SK-N-DZ (cell line): Measurements from ENCODE around the gene ATAD2B. TPM values are rescaled to one million over a fixed set of nuclear protein-coding genes. Genes with fewer than 3 reads are reported as not detected.
"Not testable (repeated sequence)": the region's sequence is repeated elsewhere in the genome, so short reads cannot be mapped to it uniquely, and the experiment has no call there.

ENCODE experiments used
- DNase-seq: peaks from one replicate; pipeline ENCODE4 v3.0.0-alpha.2; 2015; ENCODE audit warnings: low spot score
- polyA plus RNA-seq, 2 experiments: library from polyadenylated mRNA; depleted of rRNA; stranded (reverse); fragments of >200 nt; gene quantifications; 2 replicates each; pipeline ENCODE4 v1.2.3, GENCODE V29; 2014

The ATAD2B gene
- 4.3 and 4.7 TPM in 2 replicates for polyA plus RNA-seq (2014; cell fraction: cytosol; rRNA removed)
- 22.5 and 31.2 TPM in 2 replicates for polyA plus RNA-seq (2014; cell fraction: nucleus; rRNA removed)

GRCh38 chr2:23926750-23927571 is at the start of gene ATAD2B:
Gene ATAD2B (minus strand): TSS chr2:23927123. CDS start chr2:23926770, 353 bp downstream.
- peak; percentile 91 for DNase-seq

GRCh38 chr2:23967846-23968245 is 40.9 kb upstream of the ATAD2B start:
- no peak for DNase-seq

GRCh38 chr2:23954325-23955014 is 27.5 kb upstream of the ATAD2B start:
- no peak for DNase-seq

- DNase-seq, result no peak
These were observed 26.7 kb upstream of the ATAD2B start for GRCh38 chr2:23953625-23954024.

- not testable (repeated sequence) for DNase-seq
These were observed 25.6 kb upstream of the ATAD2B start for GRCh38 chr2:23952558-23952957.

GRCh38 chr2:23947350-23947749 is 20.4 kb upstream of the ATAD2B start:
- no peak for DNase-seq

DNA sequence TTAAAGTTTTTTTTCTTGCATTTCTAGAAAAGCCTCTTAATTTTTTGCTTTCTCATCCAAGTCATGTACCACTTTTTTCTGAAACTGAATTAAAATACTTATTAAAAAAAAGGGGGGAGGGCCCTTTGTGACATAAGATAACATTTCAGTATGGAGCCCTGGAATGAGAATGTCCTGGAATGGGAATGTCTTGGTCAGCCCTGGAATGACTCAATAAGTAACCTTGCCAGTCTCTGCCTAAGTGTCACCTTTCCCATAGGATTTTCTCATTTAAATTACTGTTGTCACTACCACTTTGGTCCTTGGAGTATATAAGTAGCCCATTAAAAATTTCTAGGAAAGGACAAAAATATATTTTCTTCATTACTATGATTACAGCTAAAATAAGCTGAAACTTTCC is 18.1 kb upstream of the ATAD2B start:
- DNase-seq, result no peak

GRCh38 chr2:23944527-23944926 is 17.6 kb upstream of the ATAD2B start:
- no peak for DNase-seq

DNA sequence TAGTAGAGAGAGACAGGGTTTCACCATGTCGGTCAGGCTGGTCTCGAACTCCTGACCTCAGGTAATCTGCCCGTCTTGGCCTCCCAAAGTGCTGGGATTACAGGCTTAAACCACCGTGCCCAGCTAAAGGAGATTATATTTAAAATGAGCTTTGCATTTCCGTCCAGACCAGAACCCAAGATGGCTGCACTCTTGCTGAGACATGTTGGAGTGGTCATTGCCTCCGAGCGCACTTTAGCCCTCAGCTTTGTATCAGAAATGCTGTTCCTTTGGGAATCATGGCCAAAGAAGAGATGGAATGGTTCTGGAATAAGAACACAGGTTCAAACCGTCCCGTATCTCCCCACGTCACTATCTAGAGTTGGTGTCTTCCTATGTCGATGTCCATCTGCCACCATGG is 16.7 kb upstream of the ATAD2B start:
- no peak for DNase-seq

- no peak for DNase-seq
These were observed 14.7 kb upstream of the ATAD2B start for GRCh38 chr2:23941644-23942043.

GRCh38 chr2:23940718-23941620 is 14.0 kb upstream of the ATAD2B start:
- peak; percentile 45 for DNase-seq

- peak; percentile 71 for DNase-seq
These were observed 13.2 kb upstream of the ATAD2B start, which contains the start of gene UBXN2A for GRCh38 chr2:23939987-23940717. Gene UBXN2A (plus strand): TSS chr2:23940463. CDS start chr2:23958315, 17,852 bp downstream.

DNA sequence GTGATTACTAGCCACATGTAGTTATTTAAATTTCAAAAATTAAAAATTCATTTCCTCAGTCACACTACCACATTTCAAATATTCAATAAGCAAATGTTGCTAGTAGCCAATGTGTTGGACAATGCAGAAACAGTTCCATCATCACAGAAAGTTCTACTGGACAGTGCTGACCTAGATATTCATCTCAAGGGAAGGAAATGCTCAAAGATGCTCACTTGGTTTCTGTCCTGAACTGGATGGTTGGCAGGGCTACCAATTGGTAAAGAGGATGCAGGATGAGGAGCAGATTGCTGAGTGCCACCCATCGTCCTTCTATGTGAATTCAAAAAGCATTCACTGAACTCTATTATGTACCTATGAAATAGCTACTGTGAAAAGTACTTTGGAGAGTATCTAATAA is 7.3 kb upstream of the ATAD2B start:
- no peak for DNase-seq

GRCh38 chr2:23926290-23926749 is 603 bp downstream of the ATAD2B start:
- DNase-seq, result peak; percentile 41

- peak; percentile 16 for DNase-seq
These were observed 1.1 kb downstream of the ATAD2B start for GRCh38 chr2:23925702-23926289.

GRCh38 chr2:23924589-23925359 is 2.1 kb downstream of the ATAD2B start:
- DNase-seq, result no peak

DNA sequence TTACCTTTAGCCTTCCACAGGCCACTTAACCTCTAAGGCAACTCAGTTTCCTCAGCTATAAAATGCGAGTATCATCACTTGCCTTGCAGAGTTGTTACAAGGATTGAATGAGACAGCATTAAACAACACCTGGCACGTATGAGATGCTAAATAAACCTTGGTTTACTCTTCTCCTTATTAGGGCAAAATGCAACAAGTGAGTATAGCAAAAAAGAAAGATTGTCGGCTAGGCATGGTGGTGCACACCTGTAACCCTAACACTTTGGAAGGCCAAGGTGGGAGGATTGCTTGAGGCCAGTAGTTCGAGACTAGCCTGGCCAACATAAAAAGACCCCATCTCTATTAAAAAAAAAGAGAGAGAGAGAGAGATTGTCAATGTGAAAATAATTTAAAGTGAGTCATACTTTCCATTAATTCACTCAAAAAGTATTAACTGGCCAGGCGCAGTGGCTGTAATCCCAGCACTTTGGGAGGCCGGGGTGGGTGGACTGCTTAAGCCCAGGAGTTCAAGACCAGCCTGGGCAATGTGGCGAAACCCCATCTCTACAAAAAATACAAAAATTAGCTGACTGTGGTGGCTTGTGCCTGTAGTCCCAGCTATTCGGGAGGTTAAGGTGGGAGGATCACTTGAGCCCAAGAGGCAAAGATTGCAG is 8.0 kb downstream of the ATAD2B start:
- no peak for DNase-seq

DNA sequence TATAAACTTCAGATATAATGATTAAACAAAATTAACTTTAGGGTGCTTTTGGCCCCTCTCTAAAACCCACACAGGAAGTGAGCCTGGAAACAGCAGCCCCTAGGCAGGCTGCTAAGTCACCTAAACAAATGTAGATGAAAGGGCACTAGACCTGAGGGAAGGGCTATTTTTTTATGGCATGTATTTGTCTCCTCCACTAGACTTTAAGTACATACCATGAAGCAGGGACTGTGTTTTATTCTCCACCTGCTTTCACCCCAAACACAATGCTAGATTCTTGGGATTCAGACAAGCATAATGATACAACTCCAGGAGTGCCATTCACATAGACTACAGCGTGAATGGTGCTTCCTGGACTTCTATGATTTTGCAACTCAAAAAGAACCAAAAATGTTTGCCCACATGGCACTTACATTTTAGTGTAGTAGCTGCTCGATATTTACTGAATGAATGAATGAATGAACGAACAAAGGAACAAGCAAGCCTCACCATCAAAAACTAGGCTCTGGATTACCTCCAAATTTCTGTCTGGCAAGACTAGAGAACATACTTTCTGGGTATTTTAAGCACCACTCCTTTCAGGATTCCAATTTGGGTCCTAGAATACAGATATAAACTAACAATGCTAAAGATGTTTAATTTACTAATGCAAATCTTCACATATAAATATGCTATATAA is 10.1 kb downstream of the ATAD2B start:
- DNase-seq, result no peak
